Liver (tissue), 9 donors: ENCODE results near the gene MAN2B2. TPM values are rescaled to one million over a fixed set of nuclear protein-coding genes. Genes with fewer than 3 reads are reported as not detected.

ENCODE experiments used
- DNase-seq: peaks from one replicate; pipeline ENCODE4 v3.0.0-alpha.2; 2017; ENCODE audit warnings: low spot score
- H3K27ac ChIP-seq, 2 donors: one replicate each; pipeline ENCODE4 v1.7.0; 2013; ENCODE audit warnings: inconsistent platforms in 2 of 2, low read length in 2 of 2, control low read depth in 1 of 2, low read depth in 1 of 2, mild to moderate bottlenecking in 1 of 2
- H3K27me3 ChIP-seq, 4 donors: one replicate each; pipeline versions ENCODE4 v1.6.1 to v1.7.0; 2013; ENCODE audit warnings: low read length in 3 of 4, inconsistent platforms in 1 of 4, mild to moderate bottlenecking in 1 of 4, moderate library complexity in 1 of 4; ENCODE audit not compliant: control insufficient read depth in 4 of 4, insufficient read depth in 4 of 4
- H3K36me3 ChIP-seq, 4 donors: one replicate each; pipeline versions ENCODE4 v1.6.1 to v1.7.0; 2013; ENCODE audit warnings: low read length in 3 of 4, mild to moderate bottlenecking in 3 of 4, low read depth in 1 of 4, moderate library complexity in 1 of 4; ENCODE audit not compliant: control insufficient read depth in 4 of 4, insufficient read depth in 3 of 4
- H3K4me1 ChIP-seq, 4 donors: one replicate each; pipeline versions ENCODE4 v1.6.1 to v1.7.0; 2013; ENCODE audit warnings: low read length in 3 of 4, mild to moderate bottlenecking in 3 of 4, moderate library complexity in 1 of 4; ENCODE audit not compliant: control insufficient read depth in 4 of 4, insufficient read depth in 4 of 4
- H3K4me3 ChIP-seq, 3 donors: one replicate each; pipeline versions ENCODE4 v1.6.1 to v1.7.0; 2013; ENCODE audit warnings: low read length in 3 of 3, control low read depth in 1 of 3, low read depth in 1 of 3, mild to moderate bottlenecking in 1 of 3
- H3K9ac ChIP-seq, 2 donors: one replicate each; pipeline ENCODE4 v1.7.0; 2013; ENCODE audit warnings: low read length in 2 of 2, mild to moderate bottlenecking in 2 of 2, moderate library complexity in 2 of 2, control low read depth in 1 of 2, low read depth in 1 of 2
- H3K9me3 ChIP-seq, 4 donors: one replicate each; pipeline versions ENCODE4 v1.6.1 to v1.7.0; 2013; ENCODE audit warnings: low read length in 3 of 4; ENCODE audit not compliant: control insufficient read depth in 4 of 4
- ATF3 ChIP-seq: IDR thresholded peaks from 2 replicates; pipeline ENCODE4 v1.6.1; 2016; ENCODE audit warnings: antibody characterized with exemption
- CTCF ChIP-seq: fragments of 150-350 bp; IDR thresholded peaks from 2 replicates; pipeline ENCODE4 v1.5.1; 2017; ENCODE audit warnings: improper control_type of control experiment, low read depth, low read length; ENCODE audit not compliant: missing input control
- EGR1 ChIP-seq, 2 donors: IDR thresholded peaks; 2 replicates each; pipeline ENCODE4 v1.6.1; 2016 to 2018; ENCODE audit warnings: antibody characterized with exemption in 2 of 2, low read depth in 2 of 2
- FOXA1 ChIP-seq: IDR thresholded peaks from 2 replicates; pipeline ENCODE4 v1.6.1; 2016; ENCODE audit warnings: antibody characterized with exemption
- GABPA ChIP-seq, 2 donors: IDR thresholded peaks in 1 of 2; conservative IDR thresholded peaks in 1 of 2; 2 replicates each; pipeline ENCODE4 v1.6.1; 2016; ENCODE audit warnings: antibody characterized with exemption in 2 of 2, mild to moderate bottlenecking in 1 of 2, moderate library complexity in 1 of 2
- HNF4G ChIP-seq: IDR thresholded peaks from 2 replicates; pipeline ENCODE4 v1.6.1; 2016; ENCODE audit warnings: antibody characterized with exemption
- JUND ChIP-seq, 2 donors: IDR thresholded peaks; 2 replicates each; pipeline ENCODE4 v1.6.1; 2016; ENCODE audit warnings: antibody characterized with exemption in 2 of 2
- MAX ChIP-seq: IDR thresholded peaks from 2 replicates; pipeline ENCODE4 v1.6.1; 2016; ENCODE audit warnings: antibody characterized with exemption
- NR2F2 ChIP-seq: IDR thresholded peaks from 2 replicates; pipeline ENCODE4 v1.6.1; 2016; ENCODE audit warnings: antibody characterized with exemption
- RAD21 ChIP-seq, 2 donors: IDR thresholded peaks; 2 replicates each; pipeline ENCODE4 v1.6.1; 2016; ENCODE audit warnings: antibody characterized with exemption in 2 of 2, mild to moderate bottlenecking in 2 of 2
- REST ChIP-seq: IDR thresholded peaks from 2 replicates; pipeline ENCODE4 v1.6.1; 2016; ENCODE audit warnings: antibody characterized with exemption, mild to moderate bottlenecking
- RXRA ChIP-seq, 2 donors: IDR thresholded peaks; 2 replicates each; pipeline ENCODE4 v1.6.1; 2017 to 2018; ENCODE audit warnings: antibody characterized with exemption in 2 of 2, mild to moderate bottlenecking in 1 of 2
- SP1 ChIP-seq: IDR thresholded peaks from 2 replicates; pipeline ENCODE4 v1.6.1; 2018; ENCODE audit warnings: antibody characterized with exemption, mild to moderate bottlenecking
- TAF1 ChIP-seq: conservative IDR thresholded peaks from 2 replicates; pipeline ENCODE4 v1.6.1; 2016; ENCODE audit warnings: antibody characterized with exemption, mild to moderate bottlenecking
- YY1 ChIP-seq: IDR thresholded peaks from 2 replicates; pipeline ENCODE4 v1.6.1; 2016; ENCODE audit warnings: antibody characterized with exemption, mild to moderate bottlenecking
- ZBTB33 ChIP-seq: IDR thresholded peaks from 2 replicates; pipeline ENCODE4 v1.6.1; 2016; ENCODE audit warnings: antibody characterized with exemption
- WGBS: extraction: QIAGEN DNeasy Blood & Tissue Kit; methylation state at CpG from one replicate; pipeline ENCODE4 v1.1.7; 2013; 5-methylcytosine and 5-hydroxymethylcytosine counted together
- polyA plus RNA-seq, 2 donors: library from polyadenylated mRNA; stranded (reverse) in 1 of 2; unstranded in 1 of 2; fragments of 200-250 nt in 1 of 2; fragments of >200 nt in 1 of 2; fragmentation: Nextera tagmentation in 1 of 2; extraction: Ambion mirVana in 1 of 2; gene quantifications; one replicate each; pipeline versions ENCODE4 v1.2.1 to v1.2.3, GENCODE V29; 2013 to 2015
- total RNA-seq, 2 donors: library from RNA; depleted of rRNA; stranded (reverse); fragments of >200 nt; gene quantifications; one replicate each; pipeline ENCODE4 v1.2.3, GENCODE V29; 2014
- donor health status: healthy.
- donor health status: healthy.
- donor health status: healthy.
- donor health status: healthy.
- donor health status: healthy.

MAN2B2 gene
- total and polyA plus RNA-seq, 4 donors, result 14.7 to 29.7 (median 22.5) TPM

- TF ChIP-seq REST, result no peak
- no peak for TF ChIP-seq MAX
- no peak for TF ChIP-seq YY1
- no peak for TF ChIP-seq NR2F2
Measured at GRCh38 chr4:6534050-6534449, 40.9 kb upstream of the MAN2B2 start (continued).

- no peaks in the 10 kb centered on the region for H3K36me3 ChIP-seq
- H3K9ac ChIP-seq, result no peak overlapping the region
- DNase-seq, result no peak
- H3K27me3 ChIP-seq, result peaks cover 0 to 3% (median under 1%) of the 10 kb centered on the region in 4 donors
- H3K27ac ChIP-seq, result no peak overlapping the region
- TF ChIP-seq FOXA1 (no peak), GABPA (IDR thresholded peaks at IDR 0.05 in 1 of 2, conservative IDR thresholded peaks at IDR 0.05 in 1 of 2) (no peak), RAD21 (IDR thresholded peaks at IDR 0.05) (no peak)
- no peaks in the 10 kb centered on the region for H3K4me1 ChIP-seq
- WGBS, result 90% methylated on average over 38 of the region's 38 CpGs
- peaks cover 0 to 4% (median 1%) of the 10 kb centered on the region in 4 donors for H3K9me3 ChIP-seq
- H3K4me3 ChIP-seq, result no peak overlapping the region
Measured at GRCh38 chr4:6534618-6535328, 40.2 kb upstream of the MAN2B2 start.

- Histone ChIP-seq H3K9me3 (peaks cover 0 to 5% (median 1%) of the 10 kb centered on the region in 4 donors), H3K36me3 (no peaks in the 10 kb centered on the region), H3K9ac (no peak overlapping the region), H3K27me3 (peaks cover 0 to 4% (median 1%) of the 10 kb centered on the region in 4 donors), H3K4me3 (no peak overlapping the region), H3K4me1 (no peaks in the 10 kb centered on the region), H3K27ac (no peak overlapping the region)
- 91% methylated on average over 17 of the region's 17 CpGs for whole genome bisulfite sequencing
- DNase-seq, result no peak
- TF ChIP-seq HNF4G (no peak), ZBTB33 (no peak), GABPA (IDR thresholded peaks at IDR 0.05 in 1 of 2, conservative IDR thresholded peaks at IDR 0.05 in 1 of 2) (no peak), TAF1 (no peak), RAD21 (IDR thresholded peaks at IDR 0.05) (no peak), CTCF (no peak), MAX (no peak), SP1 (no peak), RXRA (IDR thresholded peaks at IDR 0.05) (no peak), EGR1 (IDR thresholded peaks at IDR 0.05; ENCODE audit: low read depth in 2 of 2) (no peak), JUND (IDR thresholded peaks at IDR 0.05) (no peak), FOXA1 (no peak), ATF3 (no peak), NR2F2 (no peak)
Measured at GRCh38 chr4:6535329-6535692, 39.7 kb upstream of the MAN2B2 start.
